PFSK-1 (cell line): ENCODE measurements around the gene SH3PXD2A.

ENCODE experiments used
- FOXP2 ChIP-seq: optimal IDR thresholded peaks from 2 replicates; pipeline ENCODE3; 2011; ENCODE audit warnings: borderline replicate concordance, control low read depth, inconsistent platforms; ENCODE audit not compliant: insufficient read depth; ENCODE audit errors: extremely low read length, extremely low read depth
- POLR2AphosphoS5 ChIP-seq: IDR thresholded peaks from 2 replicates; pipeline ENCODE4 v1.6.1; 2012; ENCODE audit warnings: low read depth, mild to moderate bottlenecking, control low read depth, low read length, moderate library complexity
- SIN3A ChIP-seq: IDR thresholded peaks from 2 replicates; pipeline ENCODE4 v1.6.1; 2012; ENCODE audit warnings: mild to moderate bottlenecking, low read length, moderate library complexity, borderline replicate concordance; ENCODE audit not compliant: insufficient read depth

- TF ChIP-seq POLR2AphosphoS5 (no peak), SIN3A (no peak), FOXP2 (no peak)
Measured at GRCh38 chr10:103791291-103791690, 64.1 kb downstream of the SH3PXD2A start.
